ENCODE measurements around the gene ACAN. TPM values are rescaled to one million over a fixed set of nuclear protein-coding genes. Genes with fewer than 3 reads are reported as not detected.
A peak's percentile ranks its signal among the peaks of the same experiment; 100 is the strongest.

ACAN gene
- total and polyA plus RNA-seq, 8 donors: under 0.01 to 2.0 (median 0.40) TPM; not detected in 4

GRCh38 chr15:88821993-88822392, 18.8 kb downstream of the ACAN start:
- no peak overlapping the region for H3K4me3 ChIP-seq
- no peaks in the 10 kb centered on the region for H3K4me1 ChIP-seq
- H3K9me3 ChIP-seq: no peaks in the 10 kb centered on the region
- no peak overlapping the region for H3K27ac ChIP-seq
- DNase-seq: no peak
- intact Hi-C loops (cut with DNase I; ENCODE audit: low total_unique reads): no loop called here
- H3K27me3 ChIP-seq: peaks cover 0 to 8% (median 4%) of the 10 kb centered on the region in 3 donors
- 67 to 83% (median 75%) methylated on average over 5 of the region's 5 CpGs for WGBS, 5 donors
- H3K36me3 ChIP-seq: no peaks in the 10 kb centered on the region
- TF ChIP-seq POLR2AphosphoS5 (IDR thresholded peaks at IDR 0.05): no peak
- TF ChIP-seq POLR2A (IDR thresholded peaks at IDR 0.05): no peak
- TF ChIP-seq EP300 (IDR thresholded peaks at IDR 0.05): no peak
- no peak for TF ChIP-seq CTCF (IDR thresholded peaks at IDR 0.05)

GRCh38 chr15:88828791-88829190, 25.6 kb downstream of the ACAN start:
- TF ChIP-seq EP300 (IDR thresholded peaks at IDR 0.05): no peak
- no peak for TF ChIP-seq POLR2A (IDR thresholded peaks at IDR 0.05)
- no peak for TF ChIP-seq POLR2AphosphoS5 (IDR thresholded peaks at IDR 0.05)
- Histone ChIP-seq H3K27ac (no peak overlapping the region), H3K27me3 (no peaks in the 10 kb centered on the region), H3K9me3 (no peaks in the 10 kb centered on the region), H3K36me3 (no peaks in the 10 kb centered on the region), H3K4me3 (no peak overlapping the region), H3K4me1 (no peaks in the 10 kb centered on the region)
- intact Hi-C loops (cut with DNase I; ENCODE audit: low total_unique reads): no loop called here
- 71 to 82% (median 75%) methylated on average over 5 of the region's 5 CpGs for WGBS, 5 donors
- DNase-seq: no peak

GRCh38 chr15:88830016-88830415, 26.8 kb downstream of the ACAN start:
- no peak for DNase-seq
- H3K4me3 ChIP-seq: no peak overlapping the region
- no peaks in the 10 kb centered on the region for H3K36me3 ChIP-seq
- intact Hi-C loops (cut with DNase I; ENCODE audit: low total_unique reads): no loop called here
- H3K4me1 ChIP-seq: no peaks in the 10 kb centered on the region
- no peak overlapping the region for H3K27ac ChIP-seq
- no peak for TF ChIP-seq POLR2A (IDR thresholded peaks at IDR 0.05)
- no peak for TF ChIP-seq EP300 (IDR thresholded peaks at IDR 0.05)
- TF ChIP-seq CTCF (IDR thresholded peaks at IDR 0.05): no peak
- TF ChIP-seq POLR2AphosphoS5 (IDR thresholded peaks at IDR 0.05): no peak
- WGBS, 5 donors: 51 to 65% (median 61%) methylated on average over 5 of the region's 5 CpGs
- H3K27me3 ChIP-seq: no peaks in the 10 kb centered on the region
- H3K9me3 ChIP-seq: no peaks in the 10 kb centered on the region

- 73 to 85% (median 78%) methylated on average over 12 of the region's 12 CpGs for WGBS, 5 donors
- H3K36me3 ChIP-seq: no peaks in the 10 kb centered on the region
- no peak for DNase-seq
- H3K27ac ChIP-seq: no peak overlapping the region
- intact Hi-C loops (cut with DNase I; ENCODE audit: low total_unique reads): no loop called here
- no peaks in the 10 kb centered on the region for H3K27me3 ChIP-seq
- TF ChIP-seq CTCF (IDR thresholded peaks at IDR 0.05) (no peak), POLR2A (IDR thresholded peaks at IDR 0.05) (no peak)
- no peaks in the 10 kb centered on the region for H3K4me1 ChIP-seq
- H3K4me3 ChIP-seq: no peak overlapping the region
- H3K9me3 ChIP-seq: no peaks in the 10 kb centered on the region
Measured at GRCh38 chr15:88832820-88833730, 29.8 kb downstream of the ACAN start.

DNA sequence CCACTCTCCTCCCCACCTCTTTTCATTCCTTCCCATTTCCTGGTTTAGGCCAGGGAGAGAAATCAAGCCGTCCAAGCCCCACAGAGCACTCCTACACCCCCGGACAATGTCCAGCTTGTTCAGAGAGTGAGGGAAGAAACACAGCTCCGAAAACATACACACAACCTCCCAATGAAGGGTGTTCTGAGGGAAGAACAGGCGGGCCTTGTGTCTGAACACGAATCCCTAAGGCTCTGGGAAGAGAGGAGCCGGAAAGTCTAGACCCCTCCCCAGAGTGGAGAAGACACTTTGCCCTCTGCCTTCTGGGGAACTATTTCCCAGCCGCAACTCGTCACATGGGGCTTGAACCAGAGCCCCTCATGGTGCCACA, 30.5 kb downstream of the ACAN start:
- no peaks in the 10 kb centered on the region for H3K4me1 ChIP-seq
- WGBS, 5 donors: 60 to 75% (median 66%) methylated on average over 8 of the region's 8 CpGs
- intact Hi-C loops (cut with DNase I; ENCODE audit: low total_unique reads): no loop called here
- no peaks in the 10 kb centered on the region for H3K9me3 ChIP-seq
- TF ChIP-seq POLR2AphosphoS5 (IDR thresholded peaks at IDR 0.05) (no peak), POLR2A (IDR thresholded peaks at IDR 0.05) (no peak), EP300 (IDR thresholded peaks at IDR 0.05) (no peak), CTCF (IDR thresholded peaks at IDR 0.05) (no peak)
- H3K4me3 ChIP-seq: no peak overlapping the region
- peak in 1 of 2 donors; percentile 9 for DNase-seq
- peaks cover 0 to 3% (median 1%) of the 10 kb centered on the region in 3 donors for H3K27me3 ChIP-seq
- H3K36me3 ChIP-seq: no peaks in the 10 kb centered on the region
- H3K27ac ChIP-seq: no peak overlapping the region

Measured in stomach (tissue), 9 donors.